B cell (primary cell): ENCODE results near the gene ZNF496. TPM values are rescaled to one million over a fixed set of nuclear protein-coding genes. Genes with fewer than 3 reads are reported as not detected.

Source experiments
- ATAC-seq: fragments of 200-7000 bp; cut with Tn5 transposase; one replicate; pipeline ENCODE4 v1.10.0; 2021; ENCODE audit warnings: low read depth, mild to moderate bottlenecking, moderate number of reproducible peaks, moderate library complexity
- CTCF ChIA-PET: fragments of 350-600 bp; sonication (Branson Sonifier 250); formaldehyde crosslinking; loops from one replicate; lab custom pipeline; 2021; ENCODE audit warnings: antibody characterized with exemption, inconsistent platforms; lab: Charles Lee
- POLR2A ChIA-PET: fragments of 350-600 bp; sonication (Branson Sonifier 250); formaldehyde crosslinking; loops from one replicate; lab custom pipeline; 2021; ENCODE audit warnings: antibody characterized with exemption; lab: Charles Lee
- DNase-seq: peaks from one replicate; pipeline ENCODE4 v3.0.0; 2013
- H2AFZ ChIP-seq: 2 replicates; pipeline ENCODE4 v1.6.1; 2012; ENCODE audit warnings: mild to moderate bottlenecking, low read depth, low read length; ENCODE audit not compliant: insufficient read depth, poor library complexity, severe bottlenecking
- H3K27ac ChIP-seq, 2 donors: 1 replicate in 1 of 2; 2 replicates in 1 of 2; pipeline ENCODE4 v1.5.1; 2012 to 2013; ENCODE audit warnings: low read length in 2 of 2, mild to moderate bottlenecking in 2 of 2, moderate library complexity in 1 of 2
- H3K27me3 ChIP-seq, 4 experiments: fragments of 200-600 bp in 1 of 4; sonication (generic) in 1 of 4; replicated peaks in 1 of 4; 1 replicate in 2 of 4; 2 replicates in 2 of 4; pipeline versions ENCODE4 v1.6.1 to v1.7.0; 2013 to 2016; ENCODE audit warnings: low read length in 3 of 4, mild to moderate bottlenecking in 2 of 4, mixed read lengths in 1 of 4, moderate library complexity in 1 of 4; ENCODE audit not compliant: insufficient read depth in 4 of 4, control insufficient read depth in 3 of 4; ENCODE audit errors: control extremely low read depth in 1 of 4
- H3K36me3 ChIP-seq, 2 experiments: replicated peaks in 1 of 2; 1 replicate in 1 of 2; 2 replicates in 1 of 2; pipeline versions ENCODE4 v1.6.1 to v1.7.1; 2013; ENCODE audit warnings: low read length in 1 of 2; ENCODE audit not compliant: insufficient read depth in 2 of 2, control insufficient read depth in 1 of 2; ENCODE audit errors: control extremely low read depth in 1 of 2, extremely low read depth in 1 of 2
- H3K4me1 ChIP-seq, 2 donors: fragments of 200-600 bp in 1 of 2; sonication (generic) in 1 of 2; 1 replicate in 1 of 2; 2 replicates in 1 of 2; pipeline versions ENCODE4 v1.5.1 to v1.6.1; 2013 to 2017; ENCODE audit warnings: low read length in 2 of 2; ENCODE audit not compliant: control insufficient read depth in 2 of 2, insufficient read depth in 2 of 2
- H3K4me2 ChIP-seq: replicated peaks from 2 replicates; pipeline ENCODE3; 2012; ENCODE audit warnings: mild to moderate bottlenecking, low read depth, low read length; ENCODE audit not compliant: poor library complexity, severe bottlenecking
- H3K4me3 ChIP-seq, 5 experiments: fragments of 200-600 bp in 1 of 5; sonication (generic) in 1 of 5; 1 replicate in 3 of 5; 2 replicates in 2 of 5; pipeline versions ENCODE4 v1.5.1 to v1.7.0; 2011 to 2016; ENCODE audit warnings: low read length in 4 of 5, mild to moderate bottlenecking in 4 of 5, low read depth in 2 of 5, control low read depth in 1 of 5, moderate library complexity in 1 of 5; ENCODE audit not compliant: insufficient read depth in 1 of 5; ENCODE audit errors: control extremely low read depth in 1 of 5, extremely low read depth in 1 of 5
- H3K79me2 ChIP-seq: fragments of 200-600 bp; sonication (generic); one replicate; pipeline ENCODE4 v1.6.0; 2016; ENCODE audit warnings: low read length; ENCODE audit not compliant: control insufficient read depth, insufficient read depth
- H3K9ac ChIP-seq: fragments of 200-600 bp; sonication (generic); 2 replicates; pipeline ENCODE4 v1.6.1; 2017; ENCODE audit warnings: mild to moderate bottlenecking, low read length, moderate library complexity
- H3K9me3 ChIP-seq, 3 donors: one replicate each; pipeline versions ENCODE4 v1.6.1 to v1.7.1; 2013; ENCODE audit warnings: low read length in 2 of 3; ENCODE audit not compliant: control insufficient read depth in 2 of 3, insufficient read depth in 1 of 3; ENCODE audit errors: control extremely low read depth in 1 of 3
- H4K20me1 ChIP-seq: 2 replicates; pipeline ENCODE4 v1.6.0; 2012; ENCODE audit warnings: mild to moderate bottlenecking, low read length; ENCODE audit not compliant: insufficient read depth, control insufficient read depth, poor library complexity, severe bottlenecking
- H3K27ac Mint-ChIP-seq: one replicate; pipeline ENCODE4 v1.8.0; 2021; ENCODE audit warnings: mixed read lengths
- H3K27me3 Mint-ChIP-seq: one replicate; pipeline ENCODE4 v1.8.0; 2021; ENCODE audit warnings: mixed read lengths
- H3K4me1 Mint-ChIP-seq: one replicate; pipeline ENCODE4 v1.8.0; 2021; ENCODE audit warnings: mixed read lengths
- H3K4me3 Mint-ChIP-seq: one replicate; pipeline ENCODE4 v1.8.0; 2021; ENCODE audit warnings: mixed read lengths
- H3K9me3 Mint-ChIP-seq: one replicate; pipeline ENCODE4 v1.8.0; 2022; ENCODE audit warnings: mixed read lengths; ENCODE audit not compliant: insufficient read depth
- CTCF ChIP-seq: fragments of 200-600 bp; IDR thresholded peaks from one replicate; pipeline ENCODE4 v1.8.0; 2022; ENCODE audit warnings: antibody characterized with exemption, mild to moderate bottlenecking
- EZH2 ChIP-seq: IDR thresholded peaks from 2 replicates; pipeline ENCODE4 v1.6.1; 2012; ENCODE audit warnings: borderline replicate concordance, low read depth, mild to moderate bottlenecking, moderate library complexity, low read length; ENCODE audit not compliant: insufficient read depth, poor library complexity, severe bottlenecking
- WGBS: methylation state at CpG from one replicate; pipeline ENCODE4 v1.1.5; 2013; ENCODE audit warnings: missing lambda C conversion rate; ENCODE audit not compliant: insufficient coverage; 5-methylcytosine and 5-hydroxymethylcytosine counted together
- intact Hi-C: fragments of 100-400 bp; cut with micrococcal nuclease; formaldehyde crosslinking; loops from one replicate; pipeline ENCODE4 v1.10.0; 2022
- polyA plus RNA-seq: library from polyadenylated mRNA; depleted of rRNA; stranded (reverse); fragments of >200 nt; gene quantifications from 2 replicates; pipeline ENCODE4 v1.2.3, GENCODE V29; 2012
- total RNA-seq, 2 donors: library from RNA; stranded (reverse); fragments of 120-200 nt in 1 of 2; gene quantifications; 1 replicate in 1 of 2; 2 replicates in 1 of 2; pipeline versions ENCODE4 v1.2.3 to v1.2.4, GENCODE V29; 2013 to 2022

The ZNF496 gene
- total and polyA plus RNA-seq, 2 donors (not counting 1 experiment from before 2014, with no cell fraction given), result 9.9 to 22.6 TPM

GRCh38 chr1:247337961-247338360, 6.3 kb upstream of the ZNF496 start:
- Mint-ChIP-seq H3K9me3 (no peaks in the 10 kb centered on the region), H3K27me3 (no peaks in the 10 kb centered on the region), H3K4me1 (peaks cover 2% of the 10 kb centered on the region), H3K27ac (no peak overlapping the region), H3K4me3 (no peak overlapping the region)
- Histone ChIP-seq H3K4me2 (no peak overlapping the region), H3K27ac (no peak overlapping the region), H3K4me1 (peaks cover 0 to 1% of the 10 kb centered on the region in 2 donors), H4K20me1 (no peaks in the 10 kb centered on the region), H3K4me3 (no peak overlapping the region), H3K27me3 (no peaks in the 10 kb centered on the region), H3K36me3 (no peaks in the 10 kb centered on the region), H3K9me3 (no peaks in the 10 kb centered on the region), H2AFZ (no peak overlapping the region), H3K79me2 (no peaks in the 10 kb centered on the region), H3K9ac (no peak overlapping the region)
- ATAC-seq, result no peak
- intact Hi-C loops, result no loop called here
- whole genome bisulfite sequencing, result 86% methylated on average over 10 of the region's 11 CpGs
- DNase-seq, result no peak
- ChIA-PET CTCF (no interaction called here), POLR2A (no interaction called here)
- TF ChIP-seq CTCF, result no peak
- TF ChIP-seq EZH2, result no peak

- no peak overlapping the region for H3K27ac ChIP-seq
- POLR2A ChIA-PET, result no interaction called here
- no peak overlapping the region for H3K9ac ChIP-seq
- 96% methylated on average over 10 of the region's 10 CpGs for WGBS
- H3K9me3 ChIP-seq, result no peaks in the 10 kb centered on the region
- TF ChIP-seq EZH2 (no peak), CTCF (no peak)
- no peaks in the 10 kb centered on the region for H4K20me1 ChIP-seq
- no peak overlapping the region for H3K4me3 ChIP-seq
- peaks cover 5 to 8% of the 10 kb centered on the region in 2 donors for H3K4me1 ChIP-seq
- no peak overlapping the region for H2AFZ ChIP-seq
- Mint-ChIP-seq H3K4me1 (peaks cover 6% of the 10 kb centered on the region), H3K4me3 (no peak overlapping the region), H3K27ac (no peak overlapping the region), H3K9me3 (no peaks in the 10 kb centered on the region), H3K27me3 (no peaks in the 10 kb centered on the region)
- no peak overlapping the region for H3K4me2 ChIP-seq
- intact Hi-C loops, result no loop called here
- H3K27me3 ChIP-seq, result peaks cover 0 to 3% (median 0%) of the 10 kb centered on the region in 4 experiments
- CTCF ChIA-PET, result no interaction called here
- ATAC-seq, result no peak
- no peak for DNase-seq
- no peaks in the 10 kb centered on the region for H3K36me3 ChIP-seq
- no peaks in the 10 kb centered on the region for H3K79me2 ChIP-seq
Measured at GRCh38 chr1:247337250-247337746, 5.6 kb upstream of the ZNF496 start.
